HAP-1 (cell line): Measurements from ENCODE around the gene CENPM.

Source experiments
- DNase-seq, 2 experiments: peaks; one replicate each; pipeline ENCODE4 v3.0.0-alpha.2; 2016 to 2020; ENCODE audit warnings: low spot score in 2 of 2
- H3K27me3 ChIP-seq: fragments of 250-450 bp; sonication (Bioruptor Pico); 2 replicates; pipeline ENCODE4 v1.5.1; 2020; ENCODE audit warnings: low read depth, mild to moderate bottlenecking, moderate library complexity
- H3K36me3 ChIP-seq: fragments of 250-450 bp; sonication (Bioruptor Pico); replicated peaks from 2 replicates; pipeline ENCODE4 v1.5.1; 2020; ENCODE audit warnings: mild to moderate bottlenecking
- H3K4me1 ChIP-seq: fragments of 250-450 bp; sonication (Bioruptor Pico); 2 replicates; pipeline ENCODE4 v1.5.1; 2020; ENCODE audit warnings: mild to moderate bottlenecking
- H3K4me3 ChIP-seq: fragments of 250-450 bp; sonication (Bioruptor Pico); 2 replicates; pipeline ENCODE4 v1.5.1; 2020; ENCODE audit warnings: mild to moderate bottlenecking, moderate library complexity
- H3K9me3 ChIP-seq: fragments of 250-450 bp; sonication (Bioruptor Pico); 2 replicates; pipeline ENCODE4 v1.5.1; 2020; ENCODE audit warnings: mild to moderate bottlenecking, moderate library complexity
- in situ Hi-C: fragments of 300-500 bp; cut with MboI; formaldehyde crosslinking; loops from 3 replicates; pipeline ENCODE4 v1.14.3; 2020; ENCODE audit warnings: low sequenced_read_pairs, inconsistent platforms, mixed read lengths

The CENPM gene

GRCh38 chr22:41910050-41911000 is 36.6 kb downstream of the CENPM start:
- Histone ChIP-seq H3K4me3 (no peak overlapping the region), H3K36me3 (peaks cover 23% of the 10 kb centered on the region), H3K9me3 (no peaks in the 10 kb centered on the region), H3K27me3 (no peaks in the 10 kb centered on the region; the same call in 1 of the 2 replicates), H3K4me1 (peaks cover 3% of the 10 kb centered on the region)
- in situ Hi-C loops = no loop called here
- no peak for DNase-seq

GRCh38 chr22:41909310-41910049 is 37.5 kb downstream of the CENPM start:
- Histone ChIP-seq H3K4me3 (no peak overlapping the region), H3K27me3 (no peaks in the 10 kb centered on the region), H3K4me1 (no peaks in the 10 kb centered on the region; the same call in none of the 2 replicates), H3K36me3 (peaks cover 32% of the 10 kb centered on the region), H3K9me3 (no peaks in the 10 kb centered on the region)
- no peak for DNase-seq
- in situ Hi-C loops = no loop called here

GRCh38 chr22:41908411-41909309 is 38.3 kb downstream of the CENPM start:
- no peak overlapping the region for H3K4me3 ChIP-seq
- no peak for DNase-seq
- no peaks in the 10 kb centered on the region for H3K9me3 ChIP-seq
- in situ Hi-C loops = no loop called here
- peaks cover 40% of the 10 kb centered on the region for H3K36me3 ChIP-seq
- no peaks in the 10 kb centered on the region for H3K27me3 ChIP-seq
- no peaks in the 10 kb centered on the region; the same call in 1 of the 2 replicates for H3K4me1 ChIP-seq

- in situ Hi-C loops = no loop called here
- H3K36me3 ChIP-seq = peaks cover 49% of the 10 kb centered on the region
- no peaks in the 10 kb centered on the region for H3K4me1 ChIP-seq
- no peak for DNase-seq
- H3K27me3 ChIP-seq = no peaks in the 10 kb centered on the region
- H3K4me3 ChIP-seq = no peak overlapping the region
- H3K9me3 ChIP-seq = no peaks in the 10 kb centered on the region
These were observed 39.2 kb downstream of the CENPM start for GRCh38 chr22:41907436-41908401.

- no peaks in the 10 kb centered on the region for H3K9me3 ChIP-seq
- H3K4me3 ChIP-seq = no peak overlapping the region
- DNase-seq = no peak
- no peaks in the 10 kb centered on the region for H3K27me3 ChIP-seq
- peaks cover 57% of the 10 kb centered on the region for H3K36me3 ChIP-seq
- in situ Hi-C loops = no loop called here
- H3K4me1 ChIP-seq = no peaks in the 10 kb centered on the region
These were observed 40.1 kb downstream of the CENPM start for GRCh38 chr22:41906822-41907221.

GRCh38 chr22:41905411-41906202 is 41.3 kb downstream of the CENPM start:
- H3K36me3 ChIP-seq = peaks cover 69% of the 10 kb centered on the region
- no peaks in the 10 kb centered on the region for H3K4me1 ChIP-seq
- DNase-seq = no peak
- H3K27me3 ChIP-seq = no peaks in the 10 kb centered on the region
- in situ Hi-C loops = no loop called here
- H3K4me3 ChIP-seq = no peak overlapping the region
- H3K9me3 ChIP-seq = no peaks in the 10 kb centered on the region

- Histone ChIP-seq H3K4me3 (no peak overlapping the region), H3K4me1 (no peaks in the 10 kb centered on the region), H3K9me3 (no peaks in the 10 kb centered on the region), H3K36me3 (peaks cover 78% of the 10 kb centered on the region), H3K27me3 (no peaks in the 10 kb centered on the region)
- in situ Hi-C loops = no loop called here
- DNase-seq = no peak
These were observed 42.2 kb downstream of the CENPM start for GRCh38 chr22:41904450-41905410.

- in situ Hi-C loops = no loop called here
- Histone ChIP-seq H3K27me3 (no peaks in the 10 kb centered on the region), H3K4me1 (no peaks in the 10 kb centered on the region), H3K4me3 (no peak overlapping the region), H3K36me3 (peaks cover 93% of the 10 kb centered on the region), H3K9me3 (no peaks in the 10 kb centered on the region)
- no peak for DNase-seq
These were observed 44.0 kb downstream of the CENPM start for GRCh38 chr22:41902932-41903421.

GRCh38 chr22:41902016-41902415 is 44.9 kb downstream of the CENPM start:
- no peaks in the 10 kb centered on the region for H3K4me1 ChIP-seq
- in situ Hi-C loops = no loop called here
- H3K36me3 ChIP-seq = peaks cover 96% of the 10 kb centered on the region
- no peak for DNase-seq
- no peaks in the 10 kb centered on the region for H3K9me3 ChIP-seq
- no peaks in the 10 kb centered on the region for H3K27me3 ChIP-seq
- no peak overlapping the region for H3K4me3 ChIP-seq

GRCh38 chr22:41900652-41901312 is 46.2 kb downstream of the CENPM start:
- no peaks in the 10 kb centered on the region for H3K4me1 ChIP-seq
- no peaks in the 10 kb centered on the region for H3K9me3 ChIP-seq
- peaks cover 97% of the 10 kb centered on the region for H3K36me3 ChIP-seq
- H3K4me3 ChIP-seq = no peak overlapping the region
- in situ Hi-C loops = no loop called here
- H3K27me3 ChIP-seq = no peaks in the 10 kb centered on the region
- no peak for DNase-seq
